AG08395 (cell line): ENCODE data around the gene ARL4D.
"Not testable (repeated sequence)": the region's sequence is repeated elsewhere in the genome, so short reads cannot be mapped to it uniquely, and the experiment has no call there.

Experiments
- DNase-seq: peaks from one replicate; pipeline ENCODE4 v3.0.0; 2012; ENCODE audit warnings: mixed read lengths, low spot score

ARL4D gene, protein sequence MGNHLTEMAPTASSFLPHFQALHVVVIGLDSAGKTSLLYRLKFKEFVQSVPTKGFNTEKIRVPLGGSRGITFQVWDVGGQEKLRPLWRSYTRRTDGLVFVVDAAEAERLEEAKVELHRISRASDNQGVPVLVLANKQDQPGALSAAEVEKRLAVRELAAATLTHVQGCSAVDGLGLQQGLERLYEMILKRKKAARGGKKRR

DNA sequence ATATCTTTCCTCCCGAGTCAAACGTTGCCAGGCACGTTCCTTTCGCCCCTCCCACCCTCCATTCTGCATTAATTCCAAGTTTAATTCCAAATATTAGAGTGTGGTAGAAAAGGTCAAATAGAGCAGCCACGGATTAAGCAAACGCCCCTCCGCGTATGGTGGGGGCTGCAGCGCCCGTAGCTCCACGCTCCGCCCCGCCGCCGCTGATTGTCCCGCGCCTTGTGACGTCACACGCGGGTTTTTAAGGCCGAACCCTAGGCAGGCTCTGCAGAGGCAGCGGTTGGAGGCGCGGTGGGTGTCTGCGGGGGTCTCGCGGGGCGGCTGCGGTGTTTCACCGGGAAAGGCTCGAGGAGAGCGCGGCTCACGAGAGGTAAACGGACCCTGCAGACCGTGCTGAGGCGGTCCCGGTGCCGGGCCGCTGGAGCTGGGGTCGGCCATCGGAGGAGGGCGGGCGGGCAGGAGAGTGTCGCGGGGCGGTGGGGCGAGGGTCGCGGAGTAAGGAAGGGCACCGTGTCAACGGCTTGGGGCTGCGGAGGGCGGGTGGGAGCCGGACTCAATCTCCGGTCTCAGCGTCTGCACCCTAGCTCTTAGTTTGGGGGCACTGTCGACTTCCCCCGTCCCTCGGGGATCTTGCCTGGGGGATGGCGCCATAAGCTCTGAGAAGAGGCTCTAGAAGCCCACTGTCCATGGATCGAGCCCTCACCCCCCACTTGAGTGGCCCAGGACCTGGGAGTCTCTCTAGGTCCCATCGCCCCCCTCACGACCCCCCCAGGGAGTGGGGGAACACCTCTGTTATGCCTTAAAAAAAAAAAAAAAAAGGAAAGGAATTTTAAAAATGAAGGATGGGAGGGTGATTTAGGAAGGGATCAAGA lies at the start of gene ARL4D:
TSS of gene ARL4D (plus strand) at position 270 of the 872 bp plus-strand sequence. CDS start 740 bp downstream, outside the sequence.
- peak; percentile 78 for DNase-seq

GRCh38 chr17:43349142-43349541 lies 49.7 kb upstream of the ARL4D start:
- DNase-seq: no peak

- DNase-seq: no peak
Measured at GRCh38 chr17:43350888-43351361, 47.9 kb upstream of the ARL4D start.

- no peak for DNase-seq
Measured at GRCh38 chr17:43351691-43352090, 47.1 kb upstream of the ARL4D start.

GRCh38 chr17:43352579-43353331 lies 46.0 kb upstream of the ARL4D start:
- DNase-seq: no peak

DNA sequence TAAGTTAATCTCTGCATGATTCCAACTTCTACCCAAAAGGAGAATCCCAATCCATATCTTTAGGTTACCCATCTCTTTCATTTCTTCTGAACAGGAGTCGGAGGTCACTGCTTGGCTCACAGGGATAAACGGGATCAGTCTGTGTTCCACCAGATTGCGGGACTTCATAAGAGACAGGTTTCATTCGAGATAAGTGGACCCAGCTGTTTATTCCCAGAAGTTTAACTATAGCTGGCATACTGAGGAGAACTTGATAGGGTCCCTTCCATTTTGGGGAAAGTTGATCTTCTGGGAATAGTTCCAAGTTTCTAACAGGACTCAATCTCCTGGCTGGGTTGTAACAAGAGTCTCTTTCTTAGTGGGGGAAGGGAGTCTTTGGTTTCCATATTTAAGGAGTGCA lies 45.4 kb upstream of the ARL4D start:
- no peak for DNase-seq

- no peak for DNase-seq
Measured at GRCh38 chr17:43354371-43354770, 44.4 kb upstream of the ARL4D start.

DNA sequence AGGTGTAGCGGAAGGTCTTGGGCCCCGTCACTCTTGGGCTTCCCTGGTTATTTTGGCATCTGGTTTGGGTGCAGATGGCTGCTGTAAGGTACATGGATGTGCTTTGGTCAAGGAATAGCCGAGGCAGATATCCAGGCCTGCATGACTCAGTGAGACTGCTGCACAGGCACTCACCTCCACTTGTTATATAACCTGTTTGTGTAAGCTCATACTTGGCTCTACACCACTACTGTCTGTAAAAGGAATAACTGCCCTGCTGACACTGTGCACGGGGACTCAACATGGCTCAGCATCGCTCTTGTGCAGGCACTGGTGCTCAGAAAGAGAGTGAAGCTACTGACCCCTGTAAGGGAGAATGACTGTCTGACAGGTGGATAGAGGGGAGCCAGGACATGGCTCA lies 42.3 kb upstream of the ARL4D start:
- DNase-seq: no peak

DNA sequence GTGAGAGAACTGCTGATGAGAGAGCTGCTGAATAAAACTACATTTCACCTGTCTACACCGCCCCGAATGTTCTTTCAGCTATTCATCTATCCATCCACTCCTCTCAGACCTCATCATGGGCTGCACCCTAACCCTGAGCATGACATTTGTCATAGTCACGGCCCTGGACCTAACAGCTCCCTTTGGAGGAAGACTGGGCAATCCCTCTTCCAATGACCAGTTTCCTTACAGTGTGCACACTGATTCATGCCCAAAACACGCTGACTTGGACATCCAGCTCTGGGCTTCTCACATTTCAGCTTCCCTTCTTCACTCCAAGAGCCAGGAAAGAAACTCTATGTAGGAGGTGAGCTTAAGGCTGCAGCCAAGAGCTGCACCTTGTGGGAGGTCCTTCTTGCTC lies 41.8 kb upstream of the ARL4D start:
- DNase-seq: peak; percentile 69

GRCh38 chr17:43359469-43360110 lies 39.2 kb upstream of the ARL4D start:
- no peak for DNase-seq

DNA sequence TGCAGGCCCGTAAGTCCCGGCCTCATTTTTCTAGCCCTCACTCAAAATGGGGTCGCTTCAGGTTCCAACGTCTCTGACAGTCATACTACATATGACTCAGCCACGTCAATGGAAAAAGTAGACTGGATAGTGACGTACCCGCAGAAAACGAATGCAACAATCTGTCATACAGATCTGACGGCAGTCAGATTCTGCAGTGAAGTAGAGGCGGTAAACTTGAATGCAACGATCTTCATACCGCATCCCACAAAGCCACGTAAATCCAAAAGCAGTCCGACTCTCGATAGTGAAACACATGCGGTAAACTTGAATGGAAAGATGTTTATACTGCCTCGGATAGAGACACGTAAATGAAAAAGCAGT lies 38.4 kb upstream of the ARL4D start:
- DNase-seq: peak; percentile 53

- peak; percentile 82 for DNase-seq
Measured at GRCh38 chr17:43360739-43361505, 37.9 kb upstream of the ARL4D start.

- no peak for DNase-seq
Measured at GRCh38 chr17:43363181-43363925, 35.4 kb upstream of the ARL4D start.

DNA sequence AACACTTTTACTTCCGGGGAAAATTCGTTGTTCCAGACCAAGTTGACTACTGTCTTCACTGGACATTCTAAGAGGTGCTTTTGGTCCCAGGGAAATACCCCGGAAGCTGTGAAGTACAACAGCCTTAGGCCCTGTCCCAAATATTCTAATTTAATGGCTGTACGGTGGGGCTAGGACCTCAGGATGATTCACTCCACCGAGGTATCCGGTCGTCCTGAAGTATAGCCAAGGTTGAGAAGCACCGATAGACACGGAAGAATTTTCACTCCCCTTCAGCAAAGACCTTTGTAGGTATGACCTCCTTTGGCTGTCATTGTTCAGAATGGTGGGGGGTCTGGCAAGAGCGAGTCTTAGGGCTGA lies 34.9 kb upstream of the ARL4D start:
- DNase-seq: no peak

- no peak for DNase-seq
Measured at GRCh38 chr17:43365356-43365755, 33.4 kb upstream of the ARL4D start.

DNA sequence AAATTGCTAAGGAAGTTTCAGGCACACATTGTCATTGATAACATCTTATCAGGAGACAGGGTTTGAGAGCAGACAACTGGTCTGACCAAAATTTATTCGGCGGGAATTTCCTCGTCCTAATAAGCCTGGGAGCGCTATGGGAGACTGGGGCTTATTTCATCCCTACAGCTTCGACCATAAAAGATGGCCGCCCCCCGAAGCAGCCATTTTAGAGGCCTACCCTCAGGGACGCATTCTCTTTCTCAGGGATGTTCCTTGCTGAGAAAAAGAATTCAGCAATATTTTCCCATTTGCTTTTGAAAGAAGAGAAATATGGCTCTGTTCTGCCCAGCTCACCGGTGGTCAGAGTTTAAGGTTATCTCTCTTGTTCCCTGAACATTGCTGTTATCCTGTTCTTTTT lies 32.9 kb upstream of the ARL4D start:
- DNase-seq: not testable (repeated sequence)

- DNase-seq: no peak
Measured at GRCh38 chr17:43366891-43367736, 31.7 kb upstream of the ARL4D start.

GRCh38 chr17:43367737-43368242 lies 31.0 kb upstream of the ARL4D start:
- DNase-seq: peak; percentile 61

- DNase-seq: peak; percentile 66
Measured at GRCh38 chr17:43368740-43369506, 29.9 kb upstream of the ARL4D start.
